GM19023 (cell line): ENCODE results near the gene PKMYT1.
A peak's percentile ranks its signal among the peaks of the same experiment; 100 is the strongest.

ENCODE experiments used
- ATAC-seq: cut with Tn5 transposase; IDR thresholded peaks from one replicate; pipeline ENCODE4 v1.9.1; 2021; ENCODE audit warnings: mild to moderate bottlenecking, moderate library complexity; ENCODE audit not compliant: unreplicated experiment

PKMYT1 gene

DNA sequence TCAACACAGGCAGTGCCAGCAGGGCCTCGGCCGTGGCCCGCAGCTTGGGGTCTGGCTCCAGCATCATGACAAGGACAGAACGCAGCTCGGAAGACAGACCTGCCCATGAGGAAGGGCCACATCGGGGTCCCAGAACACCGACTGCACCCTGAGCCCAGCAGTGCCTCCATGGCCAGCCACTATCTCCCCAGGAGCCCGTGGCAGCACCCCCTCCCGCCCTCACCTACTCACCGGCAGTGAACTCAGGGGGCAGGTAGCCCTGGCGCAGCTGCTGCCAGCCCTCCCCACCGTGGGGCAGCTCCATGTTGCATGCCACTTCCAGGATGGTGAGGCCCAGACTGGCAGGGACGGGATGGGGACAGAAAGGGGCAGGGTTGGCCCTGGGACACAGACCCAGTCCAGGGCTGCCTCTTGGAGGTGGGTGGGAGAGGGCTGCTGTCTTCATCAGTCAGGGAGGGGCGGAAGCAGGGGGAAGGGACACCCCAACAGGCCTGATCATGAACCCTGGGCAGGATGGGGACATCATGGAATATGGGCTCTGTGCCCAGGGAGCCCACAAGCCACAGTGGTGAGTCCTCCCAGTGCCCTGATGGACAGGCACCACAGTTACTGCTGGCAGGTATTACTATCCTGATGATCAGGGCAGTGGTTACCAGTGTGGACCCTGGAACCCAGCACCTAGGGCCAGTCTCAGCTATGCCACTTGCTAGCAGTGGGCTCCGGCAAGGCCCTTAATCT, 5.8 kb downstream of the PKMYT1 start:
- ATAC-seq = no peak

DNA sequence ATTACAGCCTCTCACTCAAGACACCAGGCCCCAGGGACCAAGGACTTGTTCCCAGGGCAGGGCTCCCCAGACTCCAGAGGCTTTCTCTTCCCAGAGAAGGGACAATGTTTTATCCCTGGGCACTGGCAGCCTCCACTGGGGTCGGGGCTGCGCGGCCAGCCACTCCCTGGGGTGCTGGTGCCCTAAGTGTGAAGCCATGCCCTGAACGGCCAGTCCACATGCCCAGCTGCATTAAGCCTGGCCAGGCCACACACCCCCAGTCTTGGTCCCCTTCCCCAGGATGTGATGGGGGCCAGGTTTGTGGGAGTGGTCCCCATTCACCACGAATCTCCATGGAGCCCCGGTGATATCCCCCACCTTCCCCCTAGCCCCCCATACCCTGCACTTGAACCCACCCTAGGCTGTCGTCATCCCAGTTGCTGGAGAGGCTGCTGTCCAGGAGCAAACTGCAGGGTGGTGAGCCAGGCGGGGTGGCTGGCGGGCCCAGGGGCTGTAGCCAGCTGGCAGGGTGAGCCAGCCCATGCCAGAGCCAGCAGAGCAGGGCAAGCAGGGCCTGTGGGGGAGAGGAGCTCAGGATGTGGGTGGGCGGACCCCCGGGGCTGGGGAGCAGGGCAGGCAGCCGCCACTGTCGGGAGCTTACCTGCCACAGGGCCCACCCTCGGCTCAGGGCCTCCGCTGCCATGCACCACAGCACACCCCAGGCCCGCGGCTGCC, 6.5 kb downstream of the PKMYT1 start:
- no peak for ATAC-seq

DNA sequence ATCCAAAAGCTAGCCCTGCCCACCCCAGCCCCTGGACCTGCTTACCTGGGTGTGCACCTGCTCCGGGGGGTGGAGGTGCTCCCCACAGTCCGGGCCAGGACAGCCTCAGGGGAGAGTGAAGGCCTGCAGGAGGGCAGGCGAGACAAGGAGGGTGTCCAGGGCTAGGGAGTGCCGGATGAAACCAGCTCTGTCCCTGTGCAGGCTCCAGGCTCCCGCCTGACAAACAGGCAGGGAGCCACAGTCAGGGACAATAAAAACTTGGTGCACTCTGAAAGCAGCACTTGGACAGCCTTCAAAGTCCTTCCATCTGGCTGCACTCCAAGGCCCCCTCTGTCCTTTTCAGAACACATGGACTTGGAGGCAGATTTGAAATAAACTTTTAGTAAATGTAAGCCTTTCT, 7.2 kb downstream of the PKMYT1 start:
- no peak for ATAC-seq

GRCh38 chr16:2971985-2972784, 8.1 kb downstream of the PKMYT1 start:
- ATAC-seq = no peak

GRCh38 chr16:2971134-2971984, 8.9 kb downstream of the PKMYT1 start:
- ATAC-seq = no peak

DNA sequence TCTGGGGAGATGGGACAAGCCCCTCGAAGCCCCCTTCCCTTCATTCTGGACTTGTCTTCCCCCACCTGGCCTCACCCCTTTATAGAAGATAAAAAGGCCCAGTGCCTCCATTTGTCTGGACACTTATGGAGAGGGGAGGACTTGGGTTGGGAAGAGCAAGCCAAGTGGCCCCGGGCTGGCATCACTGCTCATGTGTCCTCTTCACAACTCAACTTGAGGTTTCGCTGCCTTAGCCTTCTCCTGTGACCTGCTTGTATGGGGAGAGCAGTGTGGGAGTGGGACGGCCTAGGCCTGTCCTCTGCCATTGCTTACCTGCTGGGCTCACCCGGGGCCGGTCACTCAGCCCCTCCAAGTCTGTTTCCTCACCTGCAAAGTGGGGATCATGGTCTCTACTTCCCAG, 9.7 kb downstream of the PKMYT1 start:
- ATAC-seq = no peak

GRCh38 chr16:2969545-2970521, 10.4 kb downstream of the PKMYT1 start:
- ATAC-seq = peak; percentile 38

DNA sequence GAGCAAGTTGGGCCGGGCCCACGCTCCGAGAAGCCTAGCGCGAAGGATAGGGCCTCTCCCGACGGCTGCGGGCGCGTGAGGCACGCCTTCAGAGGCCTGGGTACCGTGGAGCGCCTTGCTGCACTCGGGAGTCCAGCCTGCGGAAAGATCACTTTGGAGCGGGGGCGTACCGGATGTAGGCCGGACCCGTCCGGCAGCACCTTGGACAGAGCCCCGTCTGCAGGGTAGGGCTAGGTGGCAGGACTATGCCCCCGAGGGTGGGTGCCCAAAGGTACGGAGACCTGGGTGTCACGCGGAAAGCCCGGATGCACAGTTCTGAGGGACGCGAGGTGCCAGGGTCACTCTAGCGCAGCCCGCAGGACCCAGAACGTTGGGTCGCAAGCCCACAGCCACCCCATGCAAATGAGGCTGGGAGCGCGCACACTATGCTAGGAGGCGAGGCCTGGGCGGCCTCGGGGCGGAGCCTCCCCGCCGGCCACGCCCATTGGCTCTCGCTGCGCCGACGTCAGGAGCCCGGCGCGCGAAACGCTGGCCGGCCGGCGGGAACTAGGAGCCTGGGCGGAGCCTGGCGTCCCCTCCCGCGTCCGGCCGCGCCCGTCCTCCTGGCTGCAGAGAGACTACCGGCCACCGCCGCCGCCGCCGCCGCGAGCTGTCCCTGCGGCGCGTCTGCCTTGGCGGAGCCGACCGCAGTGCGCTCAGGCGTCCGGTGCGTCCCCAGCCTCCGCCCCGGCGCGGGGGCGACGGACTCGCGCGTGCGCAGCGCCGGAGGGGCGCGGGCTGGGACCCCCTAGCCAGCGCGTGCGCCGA, 11.3 kb downstream of the PKMYT1 start, which contains the start of gene PAQR4:
TSS of gene PAQR4 (plus strand) at position 611 of the 807 bp plus-strand sequence. CDS start 327 bp downstream, outside the sequence.
- peak; percentile 67 for ATAC-seq

GRCh38 chr16:2968368-2968737, 11.9 kb downstream of the PKMYT1 start:
- ATAC-seq = peak; percentile 1

- no peak for ATAC-seq
Observed at GRCh38 chr16:2967721-2968161, 12.5 kb downstream of the PKMYT1 start.

GRCh38 chr16:2967211-2967631, 13.0 kb downstream of the PKMYT1 start:
- no peak for ATAC-seq

DNA sequence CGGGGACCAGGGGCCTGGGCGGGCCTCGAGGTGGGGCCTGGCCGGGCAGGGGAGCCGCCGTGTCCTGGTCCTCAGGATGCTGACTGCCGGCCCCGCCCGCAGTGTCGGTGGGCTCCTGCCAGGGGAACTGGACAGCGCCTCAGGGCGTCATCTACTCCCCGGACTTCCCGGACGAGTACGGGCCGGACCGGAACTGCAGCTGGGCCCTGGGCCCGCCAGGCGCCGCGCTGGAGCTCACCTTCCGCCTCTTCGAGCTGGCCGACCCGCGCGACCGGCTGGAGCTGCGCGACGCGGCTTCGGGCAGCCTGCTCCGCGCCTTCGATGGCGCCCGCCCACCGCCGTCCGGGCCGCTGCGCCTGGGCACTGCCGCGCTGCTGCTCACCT, 13.4 kb downstream of the PKMYT1 start:
- ATAC-seq = no peak

- ATAC-seq = no peak
Observed at GRCh38 chr16:2966043-2966807, 14.0 kb downstream of the PKMYT1 start.

- no peak for ATAC-seq
Observed at GRCh38 chr16:2964475-2965336, 15.5 kb downstream of the PKMYT1 start.

GRCh38 chr16:2963723-2964474, 16.3 kb downstream of the PKMYT1 start, which contains the start of gene KREMEN2:
TSS of gene KREMEN2 (plus strand) at chr16:2964275. CDS start at chr16:2964521, 246 bp downstream.
- no peak for ATAC-seq
